Keratinocyte (primary cell): ENCODE data around the gene PIM2. TPM values are rescaled to one million over a fixed set of nuclear protein-coding genes. Genes with fewer than 3 reads are reported as not detected.

Experiments used
- DNase-seq: peaks from one replicate; pipeline ENCODE4 v3.0.0-alpha.2; 2011; ENCODE audit warnings: low read depth, missing footprints, low spot score
- FAIRE-seq: peaks from 2 replicates; lab custom pipeline; 2011; peaks lifted over from hg19 to GRCh38; lab: Jason Lieb, UNC
- H2AFZ ChIP-seq: 2 replicates; pipeline ENCODE4 v1.6.0; 2012; ENCODE audit warnings: low read length, control low read depth, inconsistent platforms; ENCODE audit not compliant: control insufficient read depth
- H3K27ac ChIP-seq: 2 replicates; pipeline ENCODE4 v1.5.1; 2011; ENCODE audit warnings: low read length; ENCODE audit not compliant: control insufficient read depth, insufficient read depth
- H3K27me3 ChIP-seq: 3 replicates; pipeline ENCODE4 v1.6.0; 2011; ENCODE audit warnings: low read length; ENCODE audit not compliant: control insufficient read depth, insufficient read depth; ENCODE audit errors: extremely low read depth
- H3K36me3 ChIP-seq, 2 experiments: 2 replicates in 1 of 2; 3 replicates in 1 of 2; pipeline ENCODE4 v1.5.1; 2011; ENCODE audit warnings: low read length in 2 of 2, mild to moderate bottlenecking in 1 of 2; ENCODE audit not compliant: control insufficient read depth in 2 of 2, insufficient read depth in 2 of 2; ENCODE audit errors: extremely low read depth in 1 of 2
- H3K4me1 ChIP-seq: 3 replicates; pipeline ENCODE4 v1.5.1; 2011; ENCODE audit warnings: low read length; ENCODE audit not compliant: control insufficient read depth, insufficient read depth; ENCODE audit errors: extremely low read depth
- H3K4me2 ChIP-seq: 3 replicates; pipeline ENCODE4 v1.6.0; 2011; ENCODE audit warnings: low read depth, low read length; ENCODE audit not compliant: control insufficient read depth, insufficient read depth; ENCODE audit errors: extremely low read depth
- H3K4me3 ChIP-seq, 3 experiments: fragments of 200-600 bp in 1 of 3; sonication (generic) in 1 of 3; 2 replicates in 2 of 3; 3 replicates in 1 of 3; pipeline ENCODE4 v1.5.1; 2011 to 2016; ENCODE audit warnings: low read length in 3 of 3, mild to moderate bottlenecking in 3 of 3, control low read depth in 2 of 3, inconsistent platforms in 1 of 3, low read depth in 1 of 3, mixed read lengths in 1 of 3, mixed run types in 1 of 3, moderate library complexity in 1 of 3; ENCODE audit not compliant: control insufficient read depth in 2 of 3, insufficient read depth in 2 of 3; ENCODE audit errors: extremely low read depth in 1 of 3
- H3K79me2 ChIP-seq: 2 replicates; pipeline ENCODE4 v1.6.0; 2012; ENCODE audit warnings: low read length; ENCODE audit not compliant: control insufficient read depth, insufficient read depth
- H3K9ac ChIP-seq: 3 replicates; pipeline ENCODE4 v1.6.0; 2011; ENCODE audit warnings: low read length; ENCODE audit not compliant: control insufficient read depth, insufficient read depth; ENCODE audit errors: extremely low read depth
- H3K9me1 ChIP-seq: 3 replicates; pipeline ENCODE4 v1.6.0; 2011; ENCODE audit warnings: low read length; ENCODE audit not compliant: control insufficient read depth, insufficient read depth; ENCODE audit errors: extremely low read depth
- H3K9me3 ChIP-seq: 2 replicates; pipeline ENCODE4 v1.5.1; 2012; ENCODE audit warnings: low read depth, low read length; ENCODE audit not compliant: control insufficient read depth
- H4K20me1 ChIP-seq: 3 replicates; pipeline ENCODE4 v1.6.0; 2011; ENCODE audit warnings: low read length; ENCODE audit not compliant: control insufficient read depth, insufficient read depth; ENCODE audit errors: extremely low read depth
- EZH2 ChIP-seq: IDR thresholded peaks from one replicate; pipeline ENCODE4 v1.6.1; 2012; ENCODE audit warnings: inconsistent platforms, mild to moderate bottlenecking, low read length, moderate library complexity
- dilution Hi-C: fragments of 300-500 bp; cut with MboI; formaldehyde crosslinking; loops from one replicate; pipeline ENCODE4 v1.7.0; 2020; ENCODE audit warnings: low sequenced_read_pairs; ENCODE audit not compliant: extremely low pct_ligation_motif_present
- polyA plus RNA-seq, 5 experiments: library from polyadenylated mRNA; depleted of rRNA in 3 of 5; stranded (reverse) in 3 of 5; stranded (forward) in 1 of 5; unstranded in 1 of 5; fragments of >200 nt; gene quantifications; 1 replicate in 1 of 5; 2 replicates in 3 of 5; 3 replicates in 1 of 5; pipeline versions ENCODE4 v1.2.1 to v1.2.3, GENCODE V29; 2011 to 2012; ENCODE audit warnings: missing spikeins in 2 of 5, low read depth in 1 of 5, low replicate concordance in 1 of 5
- TF ChIP-seq, protein P1 (sequence below), 3 experiments: IDR thresholded peaks in 1 of 3; conservative IDR thresholded peaks in 1 of 3; optimal IDR thresholded peaks in 1 of 3; 2 replicates in 2 of 3; 3 replicates in 1 of 3; pipeline versions ENCODE3 to v1.5.1; 2011; ENCODE audit warnings: low read length in 3 of 3, mild to moderate bottlenecking in 3 of 3, moderate library complexity in 2 of 3, control low read depth in 1 of 3, inconsistent platforms in 1 of 3; ENCODE audit not compliant: insufficient read depth in 2 of 3; ENCODE audit errors: extremely low read depth in 1 of 3

The PIM2 gene
- polyA plus RNA-seq, 1 donor (not counting 4 experiments of a cell fraction or from before 2014, with no cell fraction given): 9.9 TPM

DNA sequence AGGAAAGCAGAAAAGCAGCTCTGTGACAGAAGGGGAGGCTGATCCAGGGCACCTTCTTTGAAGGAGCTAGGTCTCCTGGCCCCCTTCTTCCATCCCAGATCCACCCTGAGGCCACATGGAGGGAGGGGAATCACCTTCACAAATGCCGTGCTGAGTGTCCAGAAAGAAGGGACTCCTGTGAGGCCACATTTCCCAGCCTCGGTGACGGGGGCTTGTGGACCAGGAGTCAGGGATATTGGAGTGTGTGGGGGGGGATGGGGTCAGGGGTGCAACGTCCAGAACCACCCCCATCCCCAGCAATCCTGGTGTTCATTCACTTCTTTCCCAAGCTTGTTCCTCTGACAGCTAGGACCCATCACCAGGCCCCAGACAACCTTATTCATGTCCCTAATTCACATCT, 25.9 kb downstream of the PIM2 start:
- Histone ChIP-seq H3K4me1 (peaks cover 3% of the 10 kb centered on the region), H3K27me3 (no peaks in the 10 kb centered on the region), H2AFZ (no peak overlapping the region), H3K79me2 (peaks cover 8% of the 10 kb centered on the region), H3K9ac (no peak overlapping the region), H3K4me2 (no peak overlapping the region), H3K36me3 (no peaks in the 10 kb centered on the region), H3K9me1 (no peaks in the 10 kb centered on the region), H3K27ac (no peak overlapping the region), H3K9me3 (no peaks in the 10 kb centered on the region), H3K4me3 (no peak overlapping the region), H4K20me1 (no peaks in the 10 kb centered on the region)
- dilution Hi-C loops: no loop called here
- TF ChIP-seq, protein P1, sequence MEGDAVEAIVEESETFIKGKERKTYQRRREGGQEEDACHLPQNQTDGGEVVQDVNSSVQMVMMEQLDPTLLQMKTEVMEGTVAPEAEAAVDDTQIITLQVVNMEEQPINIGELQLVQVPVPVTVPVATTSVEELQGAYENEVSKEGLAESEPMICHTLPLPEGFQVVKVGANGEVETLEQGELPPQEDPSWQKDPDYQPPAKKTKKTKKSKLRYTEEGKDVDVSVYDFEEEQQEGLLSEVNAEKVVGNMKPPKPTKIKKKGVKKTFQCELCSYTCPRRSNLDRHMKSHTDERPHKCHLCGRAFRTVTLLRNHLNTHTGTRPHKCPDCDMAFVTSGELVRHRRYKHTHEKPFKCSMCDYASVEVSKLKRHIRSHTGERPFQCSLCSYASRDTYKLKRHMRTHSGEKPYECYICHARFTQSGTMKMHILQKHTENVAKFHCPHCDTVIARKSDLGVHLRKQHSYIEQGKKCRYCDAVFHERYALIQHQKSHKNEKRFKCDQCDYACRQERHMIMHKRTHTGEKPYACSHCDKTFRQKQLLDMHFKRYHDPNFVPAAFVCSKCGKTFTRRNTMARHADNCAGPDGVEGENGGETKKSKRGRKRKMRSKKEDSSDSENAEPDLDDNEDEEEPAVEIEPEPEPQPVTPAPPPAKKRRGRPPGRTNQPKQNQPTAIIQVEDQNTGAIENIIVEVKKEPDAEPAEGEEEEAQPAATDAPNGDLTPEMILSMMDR (optimal IDR thresholded peaks at IDR 0.05 in 1 of 3, IDR thresholded peaks at IDR 0.05 in 1 of 3, conservative IDR thresholded peaks at IDR 0.05 in 1 of 3; ENCODE audit: extremely low read depth in 1 of 3, insufficient read depth in 2 of 3, low read length in 3 of 3): no peak
- TF ChIP-seq EZH2: no peak
- DNase-seq: no peak
- FAIRE-seq: no peak

DNA sequence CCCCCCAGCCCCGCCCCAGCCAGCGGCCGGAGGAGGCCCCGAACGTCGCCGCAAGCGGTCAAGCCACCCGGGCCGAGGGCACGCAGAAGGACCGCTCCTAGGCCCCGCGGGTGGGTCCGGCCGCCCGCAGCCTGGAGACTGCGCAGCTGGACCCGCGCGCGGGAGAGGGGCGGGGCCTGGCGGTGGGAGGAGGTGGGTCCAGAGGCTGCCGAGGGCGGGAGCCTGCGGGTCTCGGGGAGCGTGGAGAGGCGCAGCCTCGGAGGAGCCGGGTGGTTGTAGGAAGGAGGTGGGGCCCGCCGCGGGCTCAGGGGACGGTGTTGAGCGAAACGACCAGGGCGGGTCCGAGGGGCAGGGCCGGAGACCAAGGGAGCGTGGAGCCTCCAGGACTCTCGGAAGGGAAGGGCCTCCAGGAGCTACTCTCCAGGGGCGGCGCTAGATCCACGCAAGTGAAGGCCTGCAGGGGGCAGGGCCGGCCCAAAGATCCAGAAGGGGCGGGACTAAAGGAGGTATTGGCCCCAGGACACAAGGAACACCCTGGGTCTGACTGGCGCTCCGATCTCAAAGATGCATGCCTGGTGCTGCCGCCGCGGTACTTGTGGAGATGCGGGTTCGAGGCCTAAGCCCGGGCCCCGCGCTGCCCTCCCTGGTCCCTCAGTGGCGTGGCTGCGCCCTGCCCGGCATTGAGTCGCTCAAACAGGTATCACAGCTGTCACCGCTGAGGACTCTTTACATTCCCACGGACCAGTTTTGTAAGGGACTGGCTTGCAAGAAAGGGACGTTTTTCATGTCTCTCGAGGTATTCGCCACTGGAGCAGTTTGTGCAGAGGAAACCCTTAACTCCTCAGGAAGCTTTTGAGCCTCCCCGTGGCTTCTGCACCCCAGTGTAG, 27.2 kb downstream of the PIM2 start:
- peak; percentile 41 for FAIRE-seq
- peak overlapping the region; percentile 13 for H3K9ac ChIP-seq

More for the DNA sequence above, 27.2 kb downstream of the PIM2 start:
- Histone ChIP-seq H3K36me3 (no peaks in the 10 kb centered on the region), H3K4me1 (peaks cover 3% of the 10 kb centered on the region), H3K4me2 (peak overlapping the region; percentile 63), H3K9me1 (no peaks in the 10 kb centered on the region), H3K79me2 (peaks cover 7% of the 10 kb centered on the region), H4K20me1 (no peaks in the 10 kb centered on the region), H3K27me3 (no peaks in the 10 kb centered on the region), H3K9me3 (no peaks in the 10 kb centered on the region), H3K27ac (no peak overlapping the region), H3K4me3 (peak overlapping the region; percentile 41 to 63 (median 57)), H2AFZ (no peak overlapping the region)
- DNase-seq: no peak
- dilution Hi-C loops: no loop called here
- TF ChIP-seq, protein P1 (optimal IDR thresholded peaks at IDR 0.05 in 1 of 3, IDR thresholded peaks at IDR 0.05 in 1 of 3, conservative IDR thresholded peaks at IDR 0.05 in 1 of 3; ENCODE audit: extremely low read depth in 1 of 3, insufficient read depth in 2 of 3, low read length in 3 of 3): peak; percentile 34 to 48 (median 41)
- no peak for TF ChIP-seq EZH2
